D721Med (cell line): ENCODE data around the gene USP2.

ENCODE experiments used
- DNase-seq: peaks from one replicate; pipeline ENCODE4 v3.0.0; 2011; ENCODE audit warnings: low spot score; ENCODE audit not compliant: insufficient read length
- FAIRE-seq: peaks from 2 replicates; lab custom pipeline; 2011; peaks lifted over from hg19 to GRCh38; lab: Jason Lieb, UNC
- TF ChIP-seq, protein P1 (sequence below): IDR thresholded peaks from 2 replicates; pipeline ENCODE4 v1.5.1; 2012; ENCODE audit warnings: mild to moderate bottlenecking, control low read depth; ENCODE audit not compliant: insufficient read depth; ENCODE audit errors: missing control alignments

The USP2 gene

DNA sequence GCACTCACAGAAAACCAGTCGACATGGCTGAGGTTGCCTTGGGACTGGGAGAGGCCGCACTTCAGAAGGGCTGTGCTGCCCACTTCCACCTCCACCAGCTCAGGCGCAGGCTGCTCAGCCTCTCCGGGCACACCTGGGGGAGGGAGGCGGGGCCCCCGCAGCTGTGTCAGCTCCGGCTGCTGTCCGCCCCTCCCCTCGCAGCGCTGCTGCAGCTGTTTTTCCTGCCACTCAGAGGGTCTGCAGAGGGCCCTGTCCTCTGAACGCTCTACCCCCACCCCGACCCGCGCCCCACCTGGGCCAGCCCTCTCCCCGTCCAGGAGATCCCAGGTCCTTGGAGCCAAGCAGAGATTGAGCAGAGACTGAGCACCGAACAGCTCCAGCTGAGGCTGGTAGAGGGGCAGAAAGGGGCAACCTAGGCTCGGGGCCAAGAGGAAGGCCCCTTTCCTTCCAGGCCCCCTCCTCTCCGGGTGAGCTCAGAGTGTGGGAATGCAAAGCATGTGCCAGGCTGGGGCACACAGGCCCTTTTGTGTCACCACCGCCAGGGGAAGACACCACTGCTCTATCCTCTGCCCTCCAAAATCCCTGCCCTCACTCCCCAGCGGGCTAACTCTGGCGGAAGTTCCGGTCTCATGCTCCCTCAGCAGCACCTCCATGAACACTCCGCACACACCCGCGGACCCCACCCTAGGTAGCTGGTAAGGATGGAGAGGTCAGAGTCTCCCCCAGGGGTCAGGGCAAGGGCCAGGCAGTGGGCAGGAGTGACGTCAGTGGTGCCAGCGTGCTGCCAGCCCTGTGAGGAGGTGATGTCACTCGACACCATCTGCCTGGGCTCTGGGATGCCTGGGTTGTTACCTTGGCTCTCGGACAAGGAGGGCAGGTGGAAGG is 66.1 kb downstream of the USP2 start:
- FAIRE-seq, result no peak
- DNase-seq, result no peak
- TF ChIP-seq, protein P1, sequence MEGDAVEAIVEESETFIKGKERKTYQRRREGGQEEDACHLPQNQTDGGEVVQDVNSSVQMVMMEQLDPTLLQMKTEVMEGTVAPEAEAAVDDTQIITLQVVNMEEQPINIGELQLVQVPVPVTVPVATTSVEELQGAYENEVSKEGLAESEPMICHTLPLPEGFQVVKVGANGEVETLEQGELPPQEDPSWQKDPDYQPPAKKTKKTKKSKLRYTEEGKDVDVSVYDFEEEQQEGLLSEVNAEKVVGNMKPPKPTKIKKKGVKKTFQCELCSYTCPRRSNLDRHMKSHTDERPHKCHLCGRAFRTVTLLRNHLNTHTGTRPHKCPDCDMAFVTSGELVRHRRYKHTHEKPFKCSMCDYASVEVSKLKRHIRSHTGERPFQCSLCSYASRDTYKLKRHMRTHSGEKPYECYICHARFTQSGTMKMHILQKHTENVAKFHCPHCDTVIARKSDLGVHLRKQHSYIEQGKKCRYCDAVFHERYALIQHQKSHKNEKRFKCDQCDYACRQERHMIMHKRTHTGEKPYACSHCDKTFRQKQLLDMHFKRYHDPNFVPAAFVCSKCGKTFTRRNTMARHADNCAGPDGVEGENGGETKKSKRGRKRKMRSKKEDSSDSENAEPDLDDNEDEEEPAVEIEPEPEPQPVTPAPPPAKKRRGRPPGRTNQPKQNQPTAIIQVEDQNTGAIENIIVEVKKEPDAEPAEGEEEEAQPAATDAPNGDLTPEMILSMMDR, result no peak

DNA sequence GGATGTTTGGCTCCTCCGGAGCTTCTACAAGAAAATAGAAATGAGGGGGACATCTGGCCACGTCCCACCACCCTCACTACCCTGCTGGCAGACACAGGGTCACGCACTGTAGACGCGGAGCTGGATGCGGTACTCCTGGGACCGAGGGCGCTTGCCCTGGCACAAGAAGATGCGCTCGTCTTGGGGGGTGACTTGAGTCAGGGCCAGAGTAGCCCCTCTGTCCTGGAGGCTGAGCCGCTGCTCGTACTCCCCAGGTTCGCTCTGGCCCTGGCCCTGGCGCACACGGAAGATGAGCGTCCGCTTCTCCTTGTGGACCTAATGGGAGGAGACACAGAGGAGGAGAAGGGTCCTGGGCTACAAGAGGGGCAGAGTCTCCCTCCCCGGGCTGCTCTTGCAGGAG is 66.8 kb downstream of the USP2 start:
- DNase-seq (no peak), FAIRE-seq (no peak)
- TF ChIP-seq, protein P1, result no peak

DNA sequence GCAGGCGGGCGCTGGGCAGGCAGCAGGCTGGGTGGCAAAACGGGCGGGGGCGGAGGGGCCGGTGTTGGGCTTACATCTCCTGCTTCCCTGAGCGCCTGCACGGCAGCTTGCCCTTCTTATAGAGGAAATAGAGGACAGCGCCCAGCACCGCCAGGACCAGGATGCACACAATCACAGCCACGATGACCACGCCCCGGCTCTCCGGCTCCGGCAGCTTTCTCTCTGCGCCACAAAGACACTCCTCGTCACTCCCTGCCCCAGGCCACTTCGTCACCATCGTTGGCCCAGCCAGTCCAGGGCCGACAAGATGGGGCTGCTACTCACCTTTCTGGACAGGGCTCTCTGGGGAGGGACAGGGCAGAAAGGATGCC is 70.8 kb downstream of the USP2 start:
- DNase-seq, result no peak
- TF ChIP-seq, protein P1, result no peak
- FAIRE-seq, result no peak

DNA sequence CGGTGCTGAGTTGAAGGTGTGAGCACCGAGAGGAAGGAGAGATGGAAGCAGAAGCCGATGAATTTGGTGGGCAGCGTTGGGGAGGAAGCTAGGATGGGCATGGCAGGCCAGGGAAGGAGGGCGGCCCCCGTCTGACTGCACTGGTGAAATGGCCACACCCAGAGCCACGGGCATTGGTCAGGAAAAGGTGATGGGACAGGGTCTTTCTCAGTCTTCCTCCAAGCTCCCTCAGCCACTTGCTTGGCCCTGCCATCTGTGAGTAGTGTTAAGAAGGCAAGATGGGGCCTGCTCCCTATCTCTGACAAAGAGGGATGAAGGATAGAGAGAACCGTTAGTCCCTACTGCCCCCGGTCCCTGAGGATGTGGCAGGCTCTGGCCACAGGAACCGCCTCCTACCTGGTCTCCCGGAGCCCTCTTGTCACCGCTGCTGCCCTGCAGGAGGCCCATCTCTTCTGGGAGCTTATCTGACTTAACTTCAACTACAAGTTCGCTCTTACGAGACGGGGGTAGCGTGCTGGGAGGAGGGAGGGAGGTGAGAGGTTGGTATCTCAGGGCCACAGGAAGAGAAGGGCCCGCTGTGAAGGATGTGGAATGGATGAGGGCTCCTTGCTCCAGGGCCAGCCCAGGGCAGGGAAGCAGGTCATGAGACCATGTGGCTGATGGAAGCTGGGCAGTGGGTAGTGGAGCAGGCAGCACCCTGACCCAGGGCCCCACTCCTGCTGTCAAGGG is 71.4 kb downstream of the USP2 start:
- DNase-seq (no peak), FAIRE-seq (no peak)
- TF ChIP-seq, protein P1, result no peak

DNA sequence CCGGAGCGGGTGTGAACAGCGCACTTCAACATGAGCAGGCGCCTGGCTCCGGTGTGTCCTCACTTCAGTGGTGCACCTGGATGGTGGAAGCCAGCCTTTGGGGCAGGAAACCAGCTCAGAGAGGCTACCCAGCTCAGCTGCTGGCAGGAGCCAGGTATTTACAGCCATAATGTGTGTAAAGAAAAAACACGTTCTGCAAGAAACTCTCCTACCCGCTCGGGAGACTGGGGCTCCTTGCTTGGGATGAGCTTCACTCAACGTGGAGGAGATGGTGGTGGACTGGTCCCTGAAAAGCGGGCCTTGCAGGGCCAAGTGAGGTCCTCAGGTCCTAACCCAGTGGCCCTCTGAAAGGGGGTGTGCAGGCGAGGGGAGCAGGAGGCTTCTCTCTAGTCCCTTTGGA is 72.1 kb downstream of the USP2 start:
- TF ChIP-seq, protein P1, result no peak
- DNase-seq (no peak), FAIRE-seq (no peak)

DNA sequence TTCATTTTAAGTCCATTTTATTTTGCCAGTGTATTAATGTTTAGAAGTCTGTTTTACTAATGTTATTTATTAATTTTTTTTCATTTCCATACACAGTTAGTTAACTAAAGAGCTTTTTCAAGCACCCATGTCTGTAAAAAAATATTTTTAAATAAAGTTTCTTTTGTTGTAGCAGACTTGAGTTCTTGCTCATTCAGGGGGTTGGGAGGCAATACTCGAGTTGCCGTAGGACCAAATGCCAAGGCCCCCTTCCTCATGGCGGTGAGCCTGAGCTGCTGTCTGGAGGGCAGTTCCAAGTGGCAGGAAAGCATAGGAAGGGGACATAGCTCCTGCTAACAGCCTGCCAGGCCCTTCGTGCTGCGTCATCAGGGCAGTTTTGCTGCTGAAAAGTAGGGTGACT is 73.5 kb downstream of the USP2 start:
- FAIRE-seq, result no peak

More for the DNA sequence above, 73.5 kb downstream of the USP2 start:
- no peak for DNase-seq
- TF ChIP-seq, protein P1, result no peak
